Epithelial cell of prostate (primary cell): ENCODE data around the gene ANKRD44.

Source experiments
- DNase-seq: peaks from one replicate; pipeline ENCODE4 v3.0.0-alpha.2; 2011; ENCODE audit warnings: low read depth, low spot score
- H3K27ac ChIP-seq: fragments of 450-650 bp; 2 replicates; pipeline ENCODE4 v1.5.1; 2017; ENCODE audit warnings: mild to moderate bottlenecking

Gene ANKRD44

GRCh38 chr2:197131558-197131855 lies 179.1 kb downstream of the ANKRD44 start:
- no peak for DNase-seq
- H3K27ac ChIP-seq, result no peak overlapping the region

- no peak for DNase-seq
- H3K27ac ChIP-seq, result no peak overlapping the region
These were observed 180.3 kb downstream of the ANKRD44 start for GRCh38 chr2:197130318-197130717.

- DNase-seq, result no peak
These were observed 181.7 kb downstream of the ANKRD44 start for GRCh38 chr2:197128897-197129296.

GRCh38 chr2:197128126-197128525 lies 182.5 kb downstream of the ANKRD44 start:
- H3K27ac ChIP-seq, result no peak overlapping the region
- DNase-seq, result no peak

More at GRCh38 chr2:197128897-197129296, 181.7 kb downstream of the ANKRD44 start:
- no peak overlapping the region for H3K27ac ChIP-seq

GRCh38 chr2:197126630-197127352 lies 183.8 kb downstream of the ANKRD44 start:
- no peak for DNase-seq
- H3K27ac ChIP-seq, result no peak overlapping the region

- H3K27ac ChIP-seq, result no peak overlapping the region
- DNase-seq, result no peak
These were observed 185.8 kb downstream of the ANKRD44 start for GRCh38 chr2:197124639-197125390.

- DNase-seq, result no peak
- H3K27ac ChIP-seq, result no peak overlapping the region
These were observed 187.8 kb downstream of the ANKRD44 start for GRCh38 chr2:197122821-197123220.

GRCh38 chr2:197121756-197122385 lies 188.7 kb downstream of the ANKRD44 start:
- DNase-seq, result no peak
- H3K27ac ChIP-seq, result no peak overlapping the region

GRCh38 chr2:197121255-197121654 lies 189.3 kb downstream of the ANKRD44 start:
- H3K27ac ChIP-seq, result no peak overlapping the region
- no peak for DNase-seq

- no peak overlapping the region for H3K27ac ChIP-seq
These were observed 194.2 kb downstream of the ANKRD44 start for GRCh38 chr2:197116306-197116879.

GRCh38 chr2:197115325-197115724 lies 195.3 kb downstream of the ANKRD44 start:
- no peak for DNase-seq
- H3K27ac ChIP-seq, result no peak overlapping the region

More at GRCh38 chr2:197116306-197116879, 194.2 kb downstream of the ANKRD44 start:
- DNase-seq, result no peak

GRCh38 chr2:197113275-197113711 lies 197.3 kb downstream of the ANKRD44 start:
- no peak overlapping the region for H3K27ac ChIP-seq
- no peak for DNase-seq

GRCh38 chr2:197109326-197109725 lies 201.3 kb downstream of the ANKRD44 start:
- DNase-seq, result no peak
- H3K27ac ChIP-seq, result no peak overlapping the region

- DNase-seq, result no peak
- no peak overlapping the region for H3K27ac ChIP-seq
These were observed 201.8 kb downstream of the ANKRD44 start for GRCh38 chr2:197108758-197109157.

GRCh38 chr2:197107291-197108269 lies 203.0 kb downstream of the ANKRD44 start:
- no peak for DNase-seq
- no peak overlapping the region for H3K27ac ChIP-seq

- no peak for DNase-seq
- H3K27ac ChIP-seq, result no peak overlapping the region
These were observed 207.2 kb downstream of the ANKRD44 start for GRCh38 chr2:197103363-197103762.

GRCh38 chr2:197102231-197102630 lies 208.3 kb downstream of the ANKRD44 start:
- no peak for DNase-seq
- no peak overlapping the region for H3K27ac ChIP-seq

GRCh38 chr2:197101519-197101918 lies 209.1 kb downstream of the ANKRD44 start:
- DNase-seq, result no peak
- H3K27ac ChIP-seq, result no peak overlapping the region

- H3K27ac ChIP-seq, result no peak overlapping the region
- no peak for DNase-seq
These were observed 212.8 kb downstream of the ANKRD44 start for GRCh38 chr2:197097578-197098366.
